ENCODE results near the gene TTLL5. TPM values are rescaled to one million over a fixed set of nuclear protein-coding genes. Genes with fewer than 3 reads are reported as not detected.

TTLL5 gene
- total and polyA plus RNA-seq, 3 experiments from 2014 or later = 12.5 to 35.1 (median 33.7) TPM

GRCh38 chr14:75860561-75861160 lies 199.6 kb downstream of the TTLL5 start:
- no peaks in the 10 kb centered on the region for H3K27me3 ChIP-seq (ENCODE audit: insufficient read depth, low read length, poor library complexity, severe bottlenecking)
- CTCF ChIA-PET = no interaction called here
- no peak overlapping the region for H3K4me3 Mint-ChIP-seq
- no peak overlapping the region for H3K27ac Mint-ChIP-seq
- no peak overlapping the region for H3K4me3 ChIP-seq (ENCODE audit: low read length)
- peaks cover 3 to 11% (median 11%) of the 10 kb centered on the region in 3 donors for H3K36me3 Mint-ChIP-seq
- no peaks in the 10 kb centered on the region for H3K9me3 Mint-ChIP-seq
- H3K36me3 ChIP-seq (ENCODE audit: insufficient read depth, low read length) = no peaks in the 10 kb centered on the region
- POLR2A ChIA-PET = no interaction called here
- no peak overlapping the region for H3K27ac ChIP-seq (ENCODE audit: low read depth, low read length)
- no peaks in the 10 kb centered on the region for H3K4me1 Mint-ChIP-seq
- no peak for DNase-seq
- no peaks in the 10 kb centered on the region for H3K9me3 ChIP-seq (ENCODE audit: low read length)
- H3K27me3 Mint-ChIP-seq = no peaks in the 10 kb centered on the region
- H3K4me1 ChIP-seq (ENCODE audit: insufficient read depth, low read length) = no peaks in the 10 kb centered on the region

- H3K27ac Mint-ChIP-seq = no peak overlapping the region
- H3K36me3 ChIP-seq (ENCODE audit: insufficient read depth, low read length) = no peaks in the 10 kb centered on the region
- H3K36me3 Mint-ChIP-seq = peaks cover 0 to 10% (median 9%) of the 10 kb centered on the region in 3 donors
- no peak for DNase-seq
- no peaks in the 10 kb centered on the region for H3K27me3 Mint-ChIP-seq
- no peaks in the 10 kb centered on the region for H3K4me1 Mint-ChIP-seq
- no peak overlapping the region for H3K4me3 Mint-ChIP-seq
- H3K9me3 Mint-ChIP-seq = no peaks in the 10 kb centered on the region
- H3K27ac ChIP-seq (ENCODE audit: low read depth, low read length) = no peak overlapping the region
- POLR2A ChIA-PET = no interaction called here
- no peaks in the 10 kb centered on the region for H3K9me3 ChIP-seq (ENCODE audit: low read length)
- H3K27me3 ChIP-seq (ENCODE audit: insufficient read depth, low read length, poor library complexity, severe bottlenecking) = no peaks in the 10 kb centered on the region
- CTCF ChIA-PET = no interaction called here
- H3K4me1 ChIP-seq (ENCODE audit: insufficient read depth, low read length) = no peaks in the 10 kb centered on the region
- H3K4me3 ChIP-seq (ENCODE audit: low read length) = no peak overlapping the region
Observed at GRCh38 chr14:75861161-75861621, 200.1 kb downstream of the TTLL5 start.

- H3K27ac Mint-ChIP-seq = no peak overlapping the region
- no peaks in the 10 kb centered on the region for H3K36me3 ChIP-seq (ENCODE audit: insufficient read depth, low read length)
- H3K4me1 ChIP-seq (ENCODE audit: insufficient read depth, low read length) = no peaks in the 10 kb centered on the region
- no peaks in the 10 kb centered on the region for H3K27me3 Mint-ChIP-seq
- DNase-seq = no peak
- no peak overlapping the region for H3K4me3 Mint-ChIP-seq
- ChIA-PET POLR2A (no interaction called here), CTCF (no interaction called here)
- H3K27ac ChIP-seq (ENCODE audit: low read depth, low read length) = no peak overlapping the region
- no peaks in the 10 kb centered on the region for H3K9me3 Mint-ChIP-seq
- peaks cover 5 to 14% (median 12%) of the 10 kb centered on the region in 3 donors for H3K36me3 Mint-ChIP-seq
- no peak overlapping the region for H3K4me3 ChIP-seq (ENCODE audit: low read length)
- no peaks in the 10 kb centered on the region for H3K4me1 Mint-ChIP-seq
- no peaks in the 10 kb centered on the region for H3K27me3 ChIP-seq (ENCODE audit: insufficient read depth, low read length, poor library complexity, severe bottlenecking)
- no peaks in the 10 kb centered on the region for H3K9me3 ChIP-seq (ENCODE audit: low read length)
Observed at GRCh38 chr14:75863221-75863620, 202.2 kb downstream of the TTLL5 start.

- DNase-seq = no peak
- ChIA-PET POLR2A (no interaction called here), CTCF (no interaction called here)
- no peaks in the 10 kb centered on the region for H3K4me1 Mint-ChIP-seq
- Histone ChIP-seq H3K9me3 (ENCODE audit: low read length) (no peaks in the 10 kb centered on the region), H3K36me3 (ENCODE audit: insufficient read depth, low read length) (no peaks in the 10 kb centered on the region), H3K27me3 (ENCODE audit: insufficient read depth, low read length, poor library complexity, severe bottlenecking) (no peaks in the 10 kb centered on the region), H3K27ac (ENCODE audit: low read depth, low read length) (no peak overlapping the region), H3K4me1 (ENCODE audit: insufficient read depth, low read length) (no peaks in the 10 kb centered on the region), H3K4me3 (ENCODE audit: low read length) (no peak overlapping the region)
- peaks cover 13 to 21% (median 17%) of the 10 kb centered on the region in 3 donors for H3K36me3 Mint-ChIP-seq
- no peak overlapping the region for H3K27ac Mint-ChIP-seq
- no peaks in the 10 kb centered on the region for H3K9me3 Mint-ChIP-seq
- no peak overlapping the region for H3K4me3 Mint-ChIP-seq
- H3K27me3 Mint-ChIP-seq = no peaks in the 10 kb centered on the region
Observed at GRCh38 chr14:75864352-75864751, 203.3 kb downstream of the TTLL5 start.

GRCh38 chr14:75865531-75865930 lies 204.5 kb downstream of the TTLL5 start:
- no peak overlapping the region for H3K4me3 Mint-ChIP-seq
- Histone ChIP-seq H3K36me3 (ENCODE audit: insufficient read depth, low read length) (no peaks in the 10 kb centered on the region), H3K9me3 (ENCODE audit: low read length) (no peaks in the 10 kb centered on the region), H3K4me1 (ENCODE audit: insufficient read depth, low read length) (no peaks in the 10 kb centered on the region), H3K27me3 (ENCODE audit: insufficient read depth, low read length, poor library complexity, severe bottlenecking) (no peaks in the 10 kb centered on the region), H3K4me3 (ENCODE audit: low read length) (no peak overlapping the region), H3K27ac (ENCODE audit: low read depth, low read length) (no peak overlapping the region)
- no peak for DNase-seq
- H3K4me1 Mint-ChIP-seq = no peaks in the 10 kb centered on the region
- POLR2A ChIA-PET = no interaction called here
- H3K36me3 Mint-ChIP-seq = peaks cover 17 to 28% (median 20%) of the 10 kb centered on the region in 3 donors
- H3K27me3 Mint-ChIP-seq = no peaks in the 10 kb centered on the region
- CTCF ChIA-PET = interaction anchor here (1.2 kb wide), 1 partner anchor 42 kb away, joined by 3 read pairs; no protein-coding TSS in a partner anchor
- no peaks in the 10 kb centered on the region for H3K9me3 Mint-ChIP-seq
- H3K27ac Mint-ChIP-seq = no peak overlapping the region

- DNase-seq = no peak
- POLR2A ChIA-PET = no interaction called here
- Histone ChIP-seq H3K36me3 (ENCODE audit: insufficient read depth, low read length) (no peaks in the 10 kb centered on the region), H3K9me3 (ENCODE audit: low read length) (no peaks in the 10 kb centered on the region), H3K4me1 (ENCODE audit: insufficient read depth, low read length) (no peaks in the 10 kb centered on the region), H3K27ac (ENCODE audit: low read depth, low read length) (no peak overlapping the region), H3K27me3 (ENCODE audit: insufficient read depth, low read length, poor library complexity, severe bottlenecking) (no peaks in the 10 kb centered on the region), H3K4me3 (ENCODE audit: low read length) (no peak overlapping the region)
- Mint-ChIP-seq H3K9me3 (no peaks in the 10 kb centered on the region), H3K4me1 (peaks cover 0 to 7% (median 0%) of the 10 kb centered on the region in 3 donors), H3K36me3 (peaks cover 18 to 36% (median 25%) of the 10 kb centered on the region in 3 donors), H3K27ac (no peak overlapping the region), H3K4me3 (no peak overlapping the region), H3K27me3 (no peaks in the 10 kb centered on the region)
- CTCF ChIA-PET = interaction anchor here (1.2 kb wide), 1 partner anchor 41 kb away, joined by 3 read pairs; no protein-coding TSS in a partner anchor
Observed at GRCh38 chr14:75866970-75867369, 205.9 kb downstream of the TTLL5 start.

- Histone ChIP-seq H3K9me3 (ENCODE audit: low read length) (no peaks in the 10 kb centered on the region), H3K36me3 (ENCODE audit: insufficient read depth, low read length) (no peaks in the 10 kb centered on the region), H3K4me1 (ENCODE audit: insufficient read depth, low read length) (no peaks in the 10 kb centered on the region), H3K27me3 (ENCODE audit: insufficient read depth, low read length, poor library complexity, severe bottlenecking) (no peaks in the 10 kb centered on the region), H3K4me3 (ENCODE audit: low read length) (no peak overlapping the region), H3K27ac (ENCODE audit: low read depth, low read length) (no peak overlapping the region)
- Mint-ChIP-seq H3K27me3 (no peaks in the 10 kb centered on the region), H3K27ac (no peak overlapping the region), H3K4me3 (no peak overlapping the region), H3K4me1 (peaks cover 0 to 13% (median 0%) of the 10 kb centered on the region in 3 donors), H3K9me3 (no peaks in the 10 kb centered on the region), H3K36me3 (peaks cover 18 to 40% (median 30%) of the 10 kb centered on the region in 3 donors)
- DNase-seq = no peak
- POLR2A ChIA-PET = no interaction called here
- CTCF ChIA-PET = no interaction called here
Observed at GRCh38 chr14:75871181-75871880, 210.3 kb downstream of the TTLL5 start.

GRCh38 chr14:75875958-75876357 lies 214.9 kb downstream of the TTLL5 start:
- peak overlapping the region in 1 of 8 donors; percentile 57 for H3K27ac Mint-ChIP-seq
- no peaks in the 10 kb centered on the region for H3K27me3 Mint-ChIP-seq
- H3K36me3 Mint-ChIP-seq = peaks cover 4 to 20% (median 13%) of the 10 kb centered on the region in 3 donors
- no peaks in the 10 kb centered on the region for H3K9me3 ChIP-seq (ENCODE audit: low read length)
- ChIA-PET CTCF (no interaction called here), POLR2A (no interaction called here)
- H3K9me3 Mint-ChIP-seq = no peaks in the 10 kb centered on the region
- H3K27ac ChIP-seq (ENCODE audit: low read depth, low read length) = no peak overlapping the region
- DNase-seq = no peak
- no peaks in the 10 kb centered on the region for H3K27me3 ChIP-seq (ENCODE audit: insufficient read depth, low read length, poor library complexity, severe bottlenecking)
- H3K4me3 Mint-ChIP-seq = no peak overlapping the region
- no peaks in the 10 kb centered on the region for H3K36me3 ChIP-seq (ENCODE audit: insufficient read depth, low read length)
- peaks cover 0 to 13% (median 0%) of the 10 kb centered on the region in 3 donors for H3K4me1 Mint-ChIP-seq
- H3K4me1 ChIP-seq (ENCODE audit: insufficient read depth, low read length) = no peaks in the 10 kb centered on the region
- no peak overlapping the region for H3K4me3 ChIP-seq (ENCODE audit: low read length)
